Smooth muscle cell (in vitro differentiated cells): Measurements from ENCODE around the gene ISCU. TPM values are rescaled to one million over a fixed set of nuclear protein-coding genes. Genes with fewer than 3 reads are reported as not detected.
A peak's percentile ranks its signal among the peaks of the same experiment; 100 is the strongest.

Experiments
- DNase-seq: peaks from one replicate; lab custom pipeline; 2025; ENCODE audit not compliant: unreplicated experiment; lab: John Stamatoyannopoulos, UW
- H2AFZ ChIP-seq: fragments of 200-600 bp; sonication (generic); 2 replicates; pipeline ENCODE4 v1.6.0; 2016; ENCODE audit warnings: antibody characterized with exemption, low read depth, mild to moderate bottlenecking
- H3F3A ChIP-seq: fragments of 200-600 bp; sonication (generic); 2 replicates; pipeline ENCODE4 v1.6.0; 2017; ENCODE audit warnings: antibody characterized with exemption, low read depth
- H3K27ac ChIP-seq: fragments of 200-600 bp; sonication (generic); 2 replicates; pipeline ENCODE4 v1.5.1; 2016; ENCODE audit warnings: low read depth, mild to moderate bottlenecking
- H3K27me3 ChIP-seq: fragments of 200-600 bp; sonication (generic); 2 replicates; pipeline ENCODE4 v1.6.1; 2016; ENCODE audit warnings: low read depth, mild to moderate bottlenecking
- H3K36me3 ChIP-seq: fragments of 200-600 bp; sonication (generic); 2 replicates; pipeline ENCODE4 v1.5.1; 2016; ENCODE audit warnings: low read depth
- H3K4me1 ChIP-seq: fragments of 200-600 bp; sonication (generic); 2 replicates; pipeline ENCODE4 v1.5.1; 2016; ENCODE audit warnings: low read depth
- H3K4me2 ChIP-seq: fragments of 200-600 bp; sonication (generic); 2 replicates; pipeline ENCODE4 v1.6.0; 2016; ENCODE audit warnings: mild to moderate bottlenecking
- H3K4me3 ChIP-seq: fragments of 200-600 bp; sonication (generic); 2 replicates; pipeline ENCODE4 v1.5.1; 2016; ENCODE audit warnings: mild to moderate bottlenecking
- H3K79me2 ChIP-seq: fragments of 200-600 bp; sonication (generic); 2 replicates; pipeline ENCODE4 v1.6.0; 2016; ENCODE audit warnings: low read depth, mild to moderate bottlenecking
- H3K9ac ChIP-seq: fragments of 200-600 bp; sonication (generic); 2 replicates; pipeline ENCODE4 v1.6.0; 2016; ENCODE audit warnings: low read depth
- H3K9me3 ChIP-seq: fragments of 200-600 bp; sonication (generic); replicated peaks from 2 replicates; pipeline ENCODE4 v1.5.1; 2016; ENCODE audit warnings: low read depth
- H4K20me1 ChIP-seq: fragments of 200-600 bp; sonication (generic); 2 replicates; pipeline ENCODE4 v1.6.0; 2016; ENCODE audit warnings: low read depth
- CTCF ChIP-seq: fragments of 200-600 bp; sonication (generic); IDR thresholded peaks from 2 replicates; pipeline ENCODE4 v1.5.1; 2017; ENCODE audit warnings: borderline replicate concordance, mild to moderate bottlenecking, antibody characterized with exemption; ENCODE audit not compliant: insufficient read depth, poor library complexity, severe bottlenecking
- WGBS: methylation state at CpG from one replicate; pipeline ENCODE4 v1.1.7; 2016; ENCODE audit warnings: low lambda C conversion rate; 5-methylcytosine and 5-hydroxymethylcytosine counted together
- polyA plus RNA-seq: library from polyadenylated mRNA; unstranded; fragments of >200 nt; fragmentation: Nextera tagmentation; extraction: Ambion mirVana; gene quantifications from 2 replicates; pipeline ENCODE4 v1.2.1, GENCODE V29; 2016
- total RNA-seq: library from RNA; depleted of rRNA; stranded (reverse); fragments of >200 nt; gene quantifications from 2 replicates; pipeline ENCODE4 v1.2.3, GENCODE V29; 2014

ISCU gene
- total and polyA plus RNA-seq, 2 experiments from 2014 or later: 138 to 140 TPM

DNA sequence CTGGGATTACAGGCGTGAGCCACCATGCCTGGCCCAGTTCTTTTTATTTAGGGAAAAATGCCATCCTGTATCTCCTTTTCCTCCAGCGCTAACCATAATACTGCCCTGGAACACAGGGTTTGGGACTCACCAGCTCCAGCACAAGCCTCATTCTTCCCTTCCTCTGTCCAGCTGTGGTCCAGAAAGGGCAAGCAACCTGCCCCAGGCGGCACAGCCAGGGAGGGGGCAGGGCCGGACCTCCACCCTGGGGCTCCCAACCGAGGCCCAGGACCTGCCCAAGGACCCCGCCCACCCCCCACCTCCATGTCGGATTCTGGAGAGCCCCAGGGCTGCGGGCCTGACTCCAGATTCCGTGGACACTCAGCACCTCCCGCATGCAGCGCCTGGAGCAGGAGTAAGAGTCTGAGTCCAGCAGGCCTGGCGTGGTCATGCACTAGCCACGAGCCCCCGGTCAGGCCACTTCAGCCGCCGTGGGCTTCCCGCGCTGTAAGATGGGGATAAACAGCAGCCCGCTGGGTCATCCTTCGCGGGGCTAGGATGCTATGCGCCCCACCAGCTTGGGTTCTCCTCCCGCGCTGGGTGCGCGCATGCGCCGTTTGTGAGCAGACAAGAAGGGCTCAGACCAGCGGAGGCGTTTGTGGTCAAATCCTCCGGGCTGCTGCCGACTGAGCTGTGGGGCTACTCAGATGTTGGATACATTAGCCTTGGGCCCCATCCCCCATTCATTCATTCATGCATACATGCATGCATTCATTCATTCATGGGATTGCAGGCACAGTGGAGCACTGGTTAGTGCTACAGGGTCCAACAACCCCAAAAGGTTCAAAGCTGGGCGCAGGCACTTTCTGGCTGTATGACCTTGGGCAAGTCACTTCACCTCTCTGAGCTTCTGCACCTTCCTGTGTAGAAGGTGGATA is 19.2 kb downstream of the ISCU start:
- WGBS: 97% methylated on average over 31 of the region's 33 CpGs
- Histone ChIP-seq H3K79me2 (no peaks in the 10 kb centered on the region), H3F3A (peaks cover 13% of the 10 kb centered on the region), H4K20me1 (no peaks in the 10 kb centered on the region), H3K36me3 (no peaks in the 10 kb centered on the region), H3K4me2 (no peak overlapping the region), H2AFZ (no peak overlapping the region), H3K9ac (no peak overlapping the region), H3K27me3 (no peaks in the 10 kb centered on the region), H3K9me3 (no peaks in the 10 kb centered on the region), H3K4me1 (peaks cover 12% of the 10 kb centered on the region), H3K27ac (no peak overlapping the region), H3K4me3 (no peak overlapping the region)
- no peak for TF ChIP-seq CTCF
- DNase-seq: no peak

DNA sequence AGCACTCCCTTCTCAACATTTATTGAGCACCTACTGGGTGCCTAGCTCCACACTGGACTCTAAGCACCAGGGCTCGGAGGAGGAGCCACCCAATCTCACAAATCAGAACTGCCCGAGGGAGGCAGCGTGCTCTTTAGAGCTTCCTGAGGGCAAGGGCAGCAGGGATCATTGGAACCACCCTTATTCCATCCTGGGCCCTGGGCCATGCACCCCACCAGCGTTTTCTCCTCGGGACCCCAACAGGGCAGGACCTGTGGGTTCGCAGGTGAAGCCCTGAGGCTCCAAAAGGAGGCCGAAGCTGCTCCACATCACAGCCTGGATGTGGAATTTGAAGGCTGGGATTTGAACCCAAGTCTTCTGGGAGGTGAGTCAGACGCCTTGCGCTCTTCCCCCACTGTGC is 20.1 kb downstream of the ISCU start:
- no peaks in the 10 kb centered on the region for H3K79me2 ChIP-seq
- H2AFZ ChIP-seq: no peak overlapping the region
- no peaks in the 10 kb centered on the region for H4K20me1 ChIP-seq
- H3K36me3 ChIP-seq: no peaks in the 10 kb centered on the region
- H3K27me3 ChIP-seq: no peaks in the 10 kb centered on the region
- TF ChIP-seq CTCF: no peak
- peaks cover 12% of the 10 kb centered on the region for H3K4me1 ChIP-seq
- H3K4me3 ChIP-seq: no peak overlapping the region
- no peaks in the 10 kb centered on the region for H3K9me3 ChIP-seq
- H3K27ac ChIP-seq: peak overlapping the region; percentile 50
- H3F3A ChIP-seq: peaks cover 13% of the 10 kb centered on the region
- WGBS: 81% methylated on average over 9 of the region's 9 CpGs
- no peak overlapping the region for H3K9ac ChIP-seq
- H3K4me2 ChIP-seq: no peak overlapping the region
- DNase-seq: no peak

- no peak for DNase-seq
- Histone ChIP-seq H2AFZ (no peak overlapping the region), H3K36me3 (no peaks in the 10 kb centered on the region), H3K4me1 (peaks cover 12% of the 10 kb centered on the region), H3K9me3 (no peaks in the 10 kb centered on the region), H3K4me2 (peak overlapping the region; percentile 29), H4K20me1 (no peaks in the 10 kb centered on the region), H3K79me2 (no peaks in the 10 kb centered on the region), H3K9ac (no peak overlapping the region), H3F3A (peaks cover 13% of the 10 kb centered on the region), H3K27ac (peak overlapping the region; percentile 50), H3K27me3 (no peaks in the 10 kb centered on the region), H3K4me3 (no peak overlapping the region)
- TF ChIP-seq CTCF: no peak
- WGBS: 65% methylated on average over 10 of the region's 10 CpGs
Measured at GRCh38 chr12:108582978-108583770, 20.8 kb downstream of the ISCU start.
